HAP-1 (cell line): Measurements from ENCODE around the gene HSF2.

ENCODE experiments used
- DNase-seq, 2 experiments: peaks; one replicate each; pipeline ENCODE4 v3.0.0-alpha.2; 2016 to 2020; ENCODE audit warnings: low spot score in 2 of 2
- H3K27me3 ChIP-seq: fragments of 250-450 bp; sonication (Bioruptor Pico); 2 replicates; pipeline ENCODE4 v1.5.1; 2020; ENCODE audit warnings: low read depth, mild to moderate bottlenecking, moderate library complexity
- H3K36me3 ChIP-seq: fragments of 250-450 bp; sonication (Bioruptor Pico); replicated peaks from 2 replicates; pipeline ENCODE4 v1.5.1; 2020; ENCODE audit warnings: mild to moderate bottlenecking
- H3K4me1 ChIP-seq: fragments of 250-450 bp; sonication (Bioruptor Pico); 2 replicates; pipeline ENCODE4 v1.5.1; 2020; ENCODE audit warnings: mild to moderate bottlenecking
- H3K4me3 ChIP-seq: fragments of 250-450 bp; sonication (Bioruptor Pico); 2 replicates; pipeline ENCODE4 v1.5.1; 2020; ENCODE audit warnings: mild to moderate bottlenecking, moderate library complexity
- H3K9me3 ChIP-seq: fragments of 250-450 bp; sonication (Bioruptor Pico); 2 replicates; pipeline ENCODE4 v1.5.1; 2020; ENCODE audit warnings: mild to moderate bottlenecking, moderate library complexity
- in situ Hi-C: fragments of 300-500 bp; cut with MboI; formaldehyde crosslinking; loops from 3 replicates; pipeline ENCODE4 v1.14.3; 2020; ENCODE audit warnings: low sequenced_read_pairs, inconsistent platforms, mixed read lengths

Gene HSF2, protein sequence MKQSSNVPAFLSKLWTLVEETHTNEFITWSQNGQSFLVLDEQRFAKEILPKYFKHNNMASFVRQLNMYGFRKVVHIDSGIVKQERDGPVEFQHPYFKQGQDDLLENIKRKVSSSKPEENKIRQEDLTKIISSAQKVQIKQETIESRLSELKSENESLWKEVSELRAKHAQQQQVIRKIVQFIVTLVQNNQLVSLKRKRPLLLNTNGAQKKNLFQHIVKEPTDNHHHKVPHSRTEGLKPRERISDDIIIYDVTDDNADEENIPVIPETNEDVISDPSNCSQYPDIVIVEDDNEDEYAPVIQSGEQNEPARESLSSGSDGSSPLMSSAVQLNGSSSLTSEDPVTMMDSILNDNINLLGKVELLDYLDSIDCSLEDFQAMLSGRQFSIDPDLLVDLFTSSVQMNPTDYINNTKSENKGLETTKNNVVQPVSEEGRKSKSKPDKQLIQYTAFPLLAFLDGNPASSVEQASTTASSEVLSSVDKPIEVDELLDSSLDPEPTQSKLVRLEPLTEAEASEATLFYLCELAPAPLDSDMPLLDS

DNA sequence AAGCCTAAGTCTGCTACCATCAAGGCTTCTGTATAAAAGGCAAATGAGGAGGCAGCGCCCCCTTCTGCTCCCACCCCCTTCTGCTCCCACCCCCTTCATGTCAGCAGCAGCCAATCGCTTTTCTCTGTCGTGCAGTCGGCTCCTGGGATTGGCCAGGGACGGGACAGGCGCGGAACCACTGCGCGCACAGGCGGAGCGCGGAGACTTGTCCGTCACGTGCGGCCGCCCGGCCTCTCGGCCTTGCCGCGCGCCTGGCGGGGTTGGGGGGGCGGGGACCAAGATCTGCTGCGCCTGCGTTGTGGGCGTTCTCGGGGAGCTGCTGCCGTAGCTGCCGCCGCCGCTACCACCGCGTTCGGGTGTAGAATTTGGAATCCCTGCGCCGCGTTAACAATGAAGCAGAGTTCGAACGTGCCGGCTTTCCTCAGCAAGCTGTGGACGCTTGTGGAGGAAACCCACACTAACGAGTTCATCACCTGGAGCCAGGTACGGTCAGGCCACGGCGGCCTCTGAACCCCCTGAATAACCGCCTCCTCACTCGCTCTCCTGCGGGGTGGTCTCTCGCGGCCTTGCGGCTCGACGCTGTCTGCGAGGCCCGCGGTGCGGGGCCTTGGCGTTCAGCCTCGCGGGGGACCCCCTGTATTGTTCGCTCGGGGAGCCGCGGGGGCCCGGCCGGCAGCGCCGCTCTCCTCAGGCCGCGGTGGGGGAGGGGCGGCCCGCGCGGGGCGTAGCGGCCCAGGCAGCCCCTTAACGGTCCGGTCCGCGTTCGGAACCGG lies at the start of gene HSF2:
HSF2 (plus strand) TSS at position 305 of the 773 bp plus-strand sequence; CDS start at position 391, 86 bp downstream.
- H3K36me3 ChIP-seq, result no peaks in the 10 kb centered on the region
- peak within 1 kb of the TSS; percentile 89 for H3K4me3 ChIP-seq
- in situ Hi-C loops, result no loop called here
- no peaks in the 10 kb centered on the region for H3K9me3 ChIP-seq
- DNase-seq, result peak; percentile 92 to 96
- no peaks in the 10 kb centered on the region for H3K27me3 ChIP-seq
- peaks cover 10% of the 10 kb centered on the region for H3K4me1 ChIP-seq

DNA sequence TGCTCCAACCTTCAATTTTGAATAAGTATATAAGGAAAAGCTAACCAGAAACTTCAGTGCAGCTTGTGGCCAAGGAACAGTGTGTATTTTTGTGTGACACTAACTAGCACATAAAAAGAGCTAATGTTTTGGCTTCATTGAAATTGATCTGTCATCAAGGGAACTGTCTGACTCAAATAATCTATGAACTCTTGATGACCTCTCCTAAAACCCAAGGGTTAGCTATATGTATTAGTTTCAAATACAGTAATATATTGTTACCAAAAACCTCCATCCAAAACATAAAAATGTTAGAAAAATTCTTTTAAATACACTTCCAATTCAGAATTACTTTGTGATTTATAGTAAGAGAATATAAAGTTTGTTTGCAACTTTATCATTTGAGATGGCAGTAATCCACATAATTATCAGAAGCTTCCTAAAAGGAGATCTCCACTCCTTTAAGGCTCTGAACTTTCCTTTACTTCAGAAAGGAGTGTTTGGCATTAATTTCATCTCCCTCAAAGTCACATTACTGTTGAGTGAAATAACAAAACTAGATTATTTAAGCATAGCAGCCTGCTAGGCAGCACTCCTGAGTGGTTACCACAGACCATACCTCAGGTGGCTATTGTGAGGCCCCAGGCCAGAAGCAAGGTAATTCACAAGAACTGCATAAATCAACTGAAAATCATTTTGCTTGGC lies 46.3 kb upstream of the HSF2 start:
- Histone ChIP-seq H3K27me3 (peaks cover 8% of the 10 kb centered on the region), H3K9me3 (no peaks in the 10 kb centered on the region), H3K36me3 (no peaks in the 10 kb centered on the region), H3K4me1 (no peaks in the 10 kb centered on the region), H3K4me3 (no peak overlapping the region)
- DNase-seq, result no peak
- in situ Hi-C loops, result no loop called here

DNA sequence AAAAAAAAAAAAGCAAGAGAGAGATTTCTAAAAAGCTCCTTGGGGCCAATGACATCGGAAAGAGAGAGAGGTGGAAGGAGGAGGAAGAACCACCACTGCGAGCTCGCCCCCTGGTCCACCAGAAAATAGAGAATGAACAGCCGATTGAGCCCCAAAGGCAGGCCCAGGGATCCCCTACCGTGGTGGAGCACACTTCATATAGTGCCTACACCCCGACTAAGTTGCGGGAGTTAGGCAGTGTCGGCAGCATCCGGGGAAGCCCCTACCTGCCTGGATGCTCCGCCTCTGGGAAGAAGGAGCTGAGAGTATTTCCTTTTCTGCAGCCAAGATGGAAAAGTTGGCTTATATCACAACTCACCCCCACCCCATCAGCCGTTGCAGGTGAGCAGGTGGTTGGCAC lies 38.6 kb upstream of the HSF2 start:
- Histone ChIP-seq H3K36me3 (no peaks in the 10 kb centered on the region), H3K4me3 (no peak overlapping the region), H3K4me1 (no peaks in the 10 kb centered on the region), H3K27me3 (peaks cover 6% of the 10 kb centered on the region; the same call in 1 of the 2 replicates), H3K9me3 (no peaks in the 10 kb centered on the region)
- in situ Hi-C loops, result no loop called here
- DNase-seq, result no peak

DNA sequence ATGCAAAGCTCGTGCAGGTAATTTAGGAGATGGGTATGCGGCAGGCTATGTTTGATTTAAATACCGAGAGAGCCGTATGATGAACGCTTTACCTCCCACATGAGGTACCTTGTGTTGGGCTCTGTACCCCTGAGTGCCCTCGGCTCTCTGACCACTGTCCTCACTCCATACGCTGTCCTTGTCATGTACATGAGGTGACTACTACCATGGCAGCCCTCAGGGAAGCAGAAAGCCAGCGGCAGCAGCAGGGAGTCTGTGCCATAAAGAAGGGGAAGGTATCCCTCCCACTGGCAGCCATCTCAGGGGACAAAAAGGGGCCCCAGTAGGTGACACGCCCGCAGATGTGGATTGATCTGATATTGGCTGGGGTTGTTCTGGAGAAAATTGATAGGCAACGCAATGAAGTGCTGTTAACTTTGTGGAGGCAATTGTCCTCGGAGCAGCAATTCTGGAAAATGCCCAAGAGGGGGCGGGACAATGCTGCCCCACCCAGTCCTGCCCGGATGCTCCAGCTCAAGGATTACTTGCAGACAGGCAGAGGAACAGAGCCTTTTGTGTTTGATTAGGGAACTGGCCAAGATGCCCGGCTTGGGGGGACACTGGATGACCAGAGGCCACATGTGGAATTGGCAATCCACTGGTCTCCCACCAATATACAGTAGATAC lies 38.0 kb upstream of the HSF2 start:
- no peak overlapping the region for H3K4me3 ChIP-seq
- no peaks in the 10 kb centered on the region for H3K9me3 ChIP-seq
- in situ Hi-C loops, result no loop called here
- no peaks in the 10 kb centered on the region for H3K4me1 ChIP-seq
- no peaks in the 10 kb centered on the region for H3K36me3 ChIP-seq
- peak in 1 of 2 experiments; percentile 17 for DNase-seq
- peaks cover 6% of the 10 kb centered on the region; the same call in 1 of the 2 replicates for H3K27me3 ChIP-seq

DNA sequence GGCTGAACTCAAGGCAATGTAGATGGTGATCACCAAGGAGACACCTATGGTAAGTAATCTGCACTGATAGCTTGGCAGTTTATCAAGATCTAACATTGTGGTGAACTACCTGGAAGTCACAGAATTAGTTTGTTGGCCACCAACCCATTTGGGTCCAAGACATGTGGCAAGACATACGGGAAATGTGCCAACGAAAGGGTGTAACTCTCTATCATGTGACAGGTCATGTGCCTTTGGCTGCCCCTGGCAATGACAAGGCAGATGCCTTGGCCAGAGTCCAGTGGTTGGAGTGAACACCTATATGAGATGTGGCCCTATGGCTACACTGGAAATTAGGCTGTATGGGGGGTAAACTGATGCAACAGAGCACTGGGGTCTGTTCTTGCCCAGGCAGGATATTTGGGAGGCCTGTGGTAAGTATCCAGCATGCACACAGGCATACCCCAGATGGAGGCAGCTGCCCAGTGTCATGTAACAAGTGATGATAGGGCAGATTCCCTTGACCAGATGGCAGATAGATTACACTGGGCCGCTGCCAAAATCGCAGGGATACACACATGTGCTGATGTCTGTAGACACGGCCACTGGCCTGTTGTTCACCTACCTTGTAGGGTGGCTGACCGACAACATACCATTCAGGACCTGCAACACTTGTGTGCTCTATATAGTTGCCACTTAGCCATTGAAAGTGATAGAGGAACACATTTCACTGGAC lies 35.5 kb upstream of the HSF2 start:
- no peak for DNase-seq
- Histone ChIP-seq H3K4me1 (no peaks in the 10 kb centered on the region), H3K4me3 (no peak overlapping the region), H3K36me3 (no peaks in the 10 kb centered on the region), H3K9me3 (no peaks in the 10 kb centered on the region), H3K27me3 (0 out of 2 replicates have a peak, but pooled peaks cover 2% of the 10 kb centered on the region)
- in situ Hi-C loops, result no loop called here

DNA sequence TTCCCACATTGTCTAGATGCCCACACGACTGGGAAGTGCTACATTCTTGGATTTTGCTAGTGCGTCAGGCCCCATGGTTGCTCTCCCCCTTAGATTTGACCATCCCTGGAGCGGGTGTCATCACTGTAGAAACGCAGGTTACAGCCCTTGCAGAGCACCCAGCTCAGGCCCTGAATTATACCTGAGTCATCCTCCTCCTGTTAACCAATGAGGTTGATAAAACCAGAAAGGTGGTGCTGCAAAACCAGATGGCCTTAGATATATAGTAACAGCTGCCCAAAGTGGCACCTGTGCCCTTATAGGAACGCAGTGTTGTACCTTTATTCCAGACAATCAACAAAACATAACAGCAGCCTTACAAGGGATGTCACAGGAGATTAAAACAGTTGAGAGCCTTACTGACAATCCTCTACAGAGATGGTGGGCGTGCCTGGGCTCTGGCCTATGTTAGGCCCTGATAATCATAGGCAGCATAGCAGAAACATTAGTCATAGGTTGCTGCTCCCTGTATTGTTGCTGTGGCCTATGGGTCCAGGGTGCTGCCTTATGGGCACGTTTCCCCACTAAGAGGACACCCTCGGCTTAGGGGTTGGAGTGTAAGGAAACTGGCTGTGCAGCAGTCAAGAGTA lies 33.6 kb upstream of the HSF2 start:
- Histone ChIP-seq H3K9me3 (no peaks in the 10 kb centered on the region), H3K4me1 (no peaks in the 10 kb centered on the region), H3K36me3 (no peaks in the 10 kb centered on the region), H3K27me3 (no peaks in the 10 kb centered on the region), H3K4me3 (no peak overlapping the region)
- no peak for DNase-seq
- in situ Hi-C loops, result no loop called here

DNA sequence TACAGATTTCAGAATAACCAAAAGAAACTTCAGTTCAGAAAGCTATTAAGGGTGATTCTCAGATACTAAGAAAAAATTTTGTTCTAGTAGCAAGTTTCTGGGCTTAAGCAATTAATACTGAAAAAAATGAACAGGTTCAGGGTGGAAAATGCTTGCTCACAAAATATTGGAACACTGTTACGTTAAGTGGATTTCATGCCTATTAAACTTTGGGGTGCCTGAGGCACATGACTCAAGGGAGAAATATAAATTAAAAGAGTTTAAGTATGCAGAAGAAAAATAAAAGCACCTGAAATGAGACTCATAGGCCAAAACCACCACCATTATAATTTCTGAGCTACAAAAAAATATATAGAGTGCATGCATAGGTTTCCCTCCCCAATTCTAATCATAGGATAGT lies 32.3 kb upstream of the HSF2 start:
- Histone ChIP-seq H3K9me3 (no peaks in the 10 kb centered on the region), H3K4me1 (no peaks in the 10 kb centered on the region), H3K36me3 (no peaks in the 10 kb centered on the region), H3K4me3 (no peak overlapping the region), H3K27me3 (no peaks in the 10 kb centered on the region)
- in situ Hi-C loops, result no loop called here
- no peak for DNase-seq

DNA sequence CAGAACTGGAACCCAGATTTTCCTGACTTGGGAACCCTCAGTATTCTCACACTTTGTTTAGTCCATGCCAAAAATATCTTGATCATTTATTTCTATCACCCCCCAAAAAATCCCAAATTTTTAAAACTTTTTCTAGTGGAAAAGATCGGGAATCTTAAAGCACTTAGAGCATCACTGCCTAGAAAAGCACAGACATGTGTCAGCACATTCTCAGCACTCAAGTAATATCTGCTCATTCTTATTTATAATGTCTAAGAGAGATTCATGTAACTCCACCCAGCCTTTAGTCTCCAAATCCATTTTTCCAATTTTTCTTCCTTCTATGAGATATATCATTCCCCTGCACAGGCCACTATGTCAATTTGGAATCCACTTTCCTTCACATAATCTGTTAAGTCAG lies 29.9 kb upstream of the HSF2 start:
- Histone ChIP-seq H3K4me1 (no peaks in the 10 kb centered on the region), H3K4me3 (no peak overlapping the region), H3K27me3 (no peaks in the 10 kb centered on the region), H3K36me3 (no peaks in the 10 kb centered on the region), H3K9me3 (no peaks in the 10 kb centered on the region)
- in situ Hi-C loops, result no loop called here
- no peak for DNase-seq

DNA sequence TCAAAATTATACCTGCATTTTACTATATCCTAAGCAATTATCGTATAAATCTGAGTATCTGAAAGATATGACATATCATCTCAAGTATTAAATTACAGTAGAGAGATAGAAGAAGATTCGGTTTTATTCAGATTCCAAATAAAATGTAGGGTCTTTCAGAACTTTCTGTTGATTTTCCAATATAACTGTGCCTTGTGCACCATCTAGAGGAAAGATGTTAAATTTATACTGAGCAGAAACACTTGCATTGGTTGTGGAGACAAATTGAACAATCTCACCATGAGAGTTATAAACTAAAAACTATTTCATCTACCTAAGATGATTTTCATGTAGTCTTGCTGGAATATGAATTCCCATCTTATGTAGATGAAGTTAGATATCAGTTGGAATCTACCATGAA lies 26.8 kb upstream of the HSF2 start:
- Histone ChIP-seq H3K27me3 (peaks cover 6% of the 10 kb centered on the region; the same call in 1 of the 2 replicates), H3K4me1 (no peaks in the 10 kb centered on the region), H3K36me3 (no peaks in the 10 kb centered on the region), H3K4me3 (no peak overlapping the region), H3K9me3 (no peaks in the 10 kb centered on the region)
- DNase-seq, result peak in 1 of 2 experiments; percentile 17
- in situ Hi-C loops, result no loop called here

DNA sequence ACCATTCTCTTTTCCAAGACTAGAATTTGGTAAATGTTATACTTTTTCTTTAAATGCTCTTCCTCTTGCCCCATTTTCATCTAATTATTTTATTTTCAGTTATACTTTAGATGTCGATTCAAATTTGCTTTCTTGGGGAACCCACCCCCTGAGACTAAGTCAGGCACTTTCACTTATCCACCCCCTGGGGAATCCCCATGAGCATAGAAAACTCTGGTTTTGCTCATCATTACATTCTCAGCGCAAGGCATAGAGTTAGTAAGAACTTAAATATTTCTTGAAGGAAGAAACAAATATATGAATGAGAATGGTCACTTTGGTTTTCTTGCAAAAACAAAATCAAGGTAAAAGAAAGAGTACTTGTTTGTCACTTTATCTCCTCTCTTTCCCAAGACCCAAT lies 25.1 kb upstream of the HSF2 start:
- Histone ChIP-seq H3K9me3 (no peaks in the 10 kb centered on the region), H3K36me3 (no peaks in the 10 kb centered on the region), H3K4me1 (no peaks in the 10 kb centered on the region), H3K27me3 (peaks cover 6% of the 10 kb centered on the region; the same call in 1 of the 2 replicates), H3K4me3 (no peak overlapping the region)
- in situ Hi-C loops, result no loop called here
- no peak for DNase-seq

DNA sequence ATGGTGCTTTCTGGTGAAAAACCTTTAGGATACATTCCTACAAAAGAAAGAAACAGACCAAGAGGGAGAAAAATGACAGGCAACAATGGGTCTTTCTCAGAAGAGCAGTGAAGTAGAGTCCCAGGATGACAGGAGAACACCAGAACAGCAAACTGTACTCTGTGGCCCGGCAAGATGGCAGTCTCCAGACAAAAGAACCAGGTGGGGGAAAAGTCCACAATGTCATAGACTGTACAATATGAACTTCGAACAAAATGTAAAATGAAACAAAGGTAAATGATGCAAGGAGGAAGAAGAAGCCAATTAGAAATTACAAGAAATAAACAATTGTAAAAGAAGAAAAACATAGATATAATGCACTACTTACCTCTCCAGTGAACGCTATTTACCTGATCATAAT lies 23.2 kb upstream of the HSF2 start:
- no peak overlapping the region for H3K4me3 ChIP-seq
- no peaks in the 10 kb centered on the region for H3K4me1 ChIP-seq
- no peak for DNase-seq
- in situ Hi-C loops, result no loop called here
- peaks cover 6% of the 10 kb centered on the region; the same call in 1 of the 2 replicates for H3K27me3 ChIP-seq
- H3K9me3 ChIP-seq, result no peaks in the 10 kb centered on the region
- H3K36me3 ChIP-seq, result no peaks in the 10 kb centered on the region

DNA sequence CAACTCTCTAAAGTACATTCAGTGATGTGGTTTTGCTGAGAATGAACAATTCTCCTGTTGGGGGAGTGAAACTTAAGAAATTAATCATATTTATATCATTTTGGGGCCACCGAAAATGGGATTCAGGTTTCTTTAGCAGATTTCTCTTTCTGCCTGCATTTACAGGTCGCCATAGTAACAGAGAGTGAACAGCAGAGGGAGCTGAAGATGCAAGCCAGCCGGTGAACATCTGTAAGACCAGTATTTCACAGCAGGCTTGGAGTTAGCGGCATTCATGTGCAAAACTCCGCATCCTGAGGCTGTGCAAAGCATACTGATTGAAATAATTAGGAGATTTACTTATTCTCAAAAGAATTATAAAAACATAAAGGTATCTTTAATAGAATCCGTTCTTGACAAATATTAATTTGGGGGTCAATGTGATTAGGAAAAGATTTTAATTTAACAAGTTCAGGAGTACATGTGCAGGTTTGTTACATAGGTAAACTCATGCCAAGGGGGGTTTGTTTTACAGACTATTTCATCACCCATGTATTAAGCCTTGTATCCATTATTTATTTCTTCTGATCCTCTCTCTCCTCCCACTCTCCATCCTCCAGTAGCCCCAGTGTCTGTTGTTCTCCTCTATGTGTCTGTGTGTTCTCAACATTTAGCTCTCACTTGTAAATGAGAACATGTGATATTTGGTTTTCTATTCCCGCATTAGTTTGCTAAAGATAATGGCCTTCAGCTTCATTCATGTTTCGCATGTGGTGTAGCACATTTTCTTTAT lies 17.8 kb upstream of the HSF2 start:
- no peaks in the 10 kb centered on the region for H3K9me3 ChIP-seq
- in situ Hi-C loops, result no loop called here
- H3K4me3 ChIP-seq, result no peak overlapping the region
- no peaks in the 10 kb centered on the region for H3K36me3 ChIP-seq
- H3K4me1 ChIP-seq, result no peaks in the 10 kb centered on the region; the same call in 1 of the 2 replicates
- peaks cover 12% of the 10 kb centered on the region for H3K27me3 ChIP-seq
- DNase-seq, result peak; percentile 71 to 73
